NCI-H1092 (cell line): ENCODE measurements around the gene SLC1A7.

Experiments
- DNase-seq: peaks from one replicate; lab custom pipeline; 2025; lab: John Stamatoyannopoulos, UW

Gene SLC1A7

DNA sequence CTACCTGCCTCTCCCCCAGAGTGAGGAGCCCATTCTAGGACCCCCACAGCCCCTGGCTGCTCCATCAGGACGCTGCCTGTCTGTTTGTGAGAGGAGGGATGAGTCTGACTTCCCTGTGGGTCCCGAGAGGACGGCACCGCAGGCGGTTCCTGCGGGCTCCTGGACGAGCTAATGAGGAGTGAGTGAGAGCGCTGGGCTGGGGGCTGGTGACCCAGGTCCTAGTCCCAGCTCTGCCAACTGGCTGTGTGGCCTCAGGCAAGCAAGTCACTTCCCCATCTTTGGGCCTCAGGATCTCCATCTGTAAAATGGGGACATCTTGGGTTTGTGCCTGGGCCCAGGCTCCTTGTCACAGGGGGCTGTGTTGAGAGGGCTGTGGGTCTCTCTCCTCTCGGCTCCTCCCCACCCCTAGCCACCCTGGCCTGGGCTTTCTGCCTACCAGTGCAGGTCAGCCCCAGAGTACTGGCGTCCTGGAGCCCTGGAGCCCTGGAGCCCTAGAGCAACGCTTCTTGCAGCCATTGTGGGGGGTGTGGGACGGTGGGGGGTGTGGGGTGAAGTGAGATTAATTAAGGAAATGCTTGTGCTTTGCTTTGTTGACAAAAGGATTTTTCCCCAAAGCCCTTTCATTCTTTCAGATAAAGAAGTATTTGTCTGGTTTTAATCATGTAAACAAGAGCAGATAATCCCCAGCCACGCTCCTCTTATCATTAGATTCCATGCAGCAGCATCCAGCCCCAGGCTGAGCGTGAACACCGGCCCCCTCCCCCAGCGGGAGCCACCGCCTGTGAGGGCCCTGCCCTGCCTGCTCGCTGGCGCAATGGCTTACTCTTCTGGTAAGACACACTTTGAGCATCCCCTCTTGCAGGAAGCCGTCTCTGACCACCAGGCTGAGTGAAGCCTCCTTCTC is 26.8 kb downstream of the SLC1A7 start:
- no peak for DNase-seq

DNA sequence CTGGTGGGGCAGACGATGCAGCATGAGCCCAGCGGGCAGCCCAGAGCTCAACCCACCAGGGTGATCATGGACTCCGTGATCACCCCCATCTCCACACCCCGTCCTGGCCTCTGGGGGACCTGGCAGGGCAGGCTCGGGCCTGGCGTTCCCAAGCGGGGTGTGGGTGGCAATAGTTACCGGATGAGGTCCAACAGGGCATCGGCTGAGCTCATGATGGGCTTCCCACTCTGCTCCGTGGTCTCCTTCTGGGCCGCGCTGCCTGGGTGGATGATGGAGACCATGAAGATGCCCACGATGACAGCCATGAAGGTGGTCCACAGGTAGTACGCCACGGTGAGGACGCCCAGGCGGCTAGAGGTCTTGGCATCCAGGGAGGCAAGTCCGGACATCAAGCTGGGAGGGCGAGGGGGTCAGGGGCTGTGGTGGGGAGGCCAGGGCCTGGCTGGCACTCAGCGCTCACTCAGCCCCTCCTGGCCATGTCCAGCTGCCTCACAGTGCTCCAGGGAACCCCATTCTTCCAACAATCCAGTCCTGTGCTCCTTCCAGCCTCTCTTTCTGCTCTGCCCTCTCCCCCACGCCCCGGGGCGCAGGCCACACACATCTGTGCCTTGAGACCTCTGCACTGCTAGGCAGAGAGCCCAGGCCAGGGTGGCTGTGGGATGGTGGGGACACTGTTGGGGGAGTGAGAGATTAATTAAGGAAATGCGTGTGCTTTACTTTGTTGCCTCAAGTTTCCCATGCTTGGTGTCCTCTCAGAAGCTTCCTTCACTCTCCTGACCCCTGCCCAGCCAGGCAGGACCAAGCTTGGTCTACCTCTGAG is 27.6 kb downstream of the SLC1A7 start:
- no peak for DNase-seq

DNA sequence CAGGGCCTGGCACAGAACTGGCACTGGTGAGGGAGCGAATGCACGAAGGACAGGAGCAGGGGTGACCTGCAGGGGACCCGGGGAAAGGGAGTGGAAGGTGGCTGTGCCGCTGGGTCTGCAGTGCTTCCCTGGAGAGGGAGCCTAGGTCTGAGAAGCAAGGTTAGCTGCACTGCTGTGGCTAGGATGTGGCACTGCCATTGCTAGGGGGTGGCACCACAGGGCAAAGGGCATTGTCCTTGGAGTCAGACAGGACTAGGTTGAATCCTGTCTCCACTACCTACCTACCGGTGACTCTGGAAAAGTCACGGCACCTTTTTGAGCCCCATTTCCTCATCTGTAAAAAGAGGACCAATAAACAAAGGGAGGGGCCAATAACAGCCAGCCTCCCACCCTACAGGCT is 28.3 kb downstream of the SLC1A7 start:
- DNase-seq: no peak

DNA sequence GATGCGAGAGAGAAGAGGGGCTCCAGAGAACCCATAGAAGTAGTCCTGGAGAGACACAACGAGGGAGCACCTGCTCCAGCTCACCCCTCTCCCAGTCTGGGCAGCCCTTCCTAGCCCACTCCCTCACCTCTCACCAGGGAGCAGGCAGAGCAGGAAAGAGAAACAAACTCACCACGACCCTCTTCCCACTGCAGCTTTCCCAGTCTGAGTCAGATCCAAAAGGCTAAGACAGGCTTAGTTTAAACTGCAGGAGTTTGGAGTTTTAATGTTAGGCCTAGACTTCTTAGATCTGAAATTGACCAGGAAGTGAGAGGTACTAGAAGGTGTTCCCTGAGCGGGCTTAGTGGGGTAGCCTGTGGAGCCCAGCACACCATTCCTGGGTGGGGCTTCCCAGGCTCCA is 29.6 kb downstream of the SLC1A7 start:
- no peak for DNase-seq

DNA sequence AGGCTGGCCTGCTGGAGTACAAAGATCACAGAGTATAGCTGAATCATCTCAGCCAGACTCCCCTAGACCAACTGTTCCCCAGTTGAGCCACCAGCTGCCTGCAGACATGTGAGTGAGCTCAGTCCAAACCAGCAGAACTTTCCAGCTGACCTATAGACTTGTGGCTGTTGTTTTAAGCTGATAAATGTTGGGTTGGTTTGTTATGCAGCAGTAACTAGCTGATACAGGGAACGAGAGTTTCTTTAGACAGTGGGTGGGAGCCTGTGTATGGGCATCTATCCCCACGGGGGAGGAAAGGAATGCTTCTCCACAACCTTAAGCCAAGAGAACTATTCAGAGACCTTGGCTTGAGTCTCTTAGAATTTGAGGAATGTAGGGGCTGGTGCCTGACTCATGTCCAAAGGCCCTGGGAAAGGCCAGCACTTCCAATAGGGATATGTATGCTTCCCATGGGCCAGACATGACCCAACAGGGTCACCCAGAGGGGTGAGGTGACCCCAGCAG is 30.1 kb downstream of the SLC1A7 start:
- no peak for DNase-seq

DNA sequence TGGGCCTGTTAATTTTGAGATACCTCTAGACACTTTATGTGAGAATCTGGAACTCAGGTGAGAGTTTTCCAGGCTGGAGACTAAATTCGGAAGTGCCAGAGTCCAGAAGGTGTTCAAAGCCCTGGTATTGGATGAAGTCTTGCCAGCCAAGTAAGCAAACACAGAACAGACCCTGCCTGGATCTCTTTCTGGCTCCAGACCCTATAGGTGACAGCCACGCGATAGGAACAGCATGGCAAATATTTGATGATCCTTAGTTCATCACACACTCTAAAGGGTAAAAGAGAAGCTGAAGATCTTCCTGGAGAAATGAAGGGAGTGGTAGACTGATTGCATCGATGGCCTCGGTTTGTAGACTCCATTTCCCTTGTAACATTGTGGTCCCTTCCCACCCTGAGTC is 30.7 kb downstream of the SLC1A7 start:
- DNase-seq: no peak

DNA sequence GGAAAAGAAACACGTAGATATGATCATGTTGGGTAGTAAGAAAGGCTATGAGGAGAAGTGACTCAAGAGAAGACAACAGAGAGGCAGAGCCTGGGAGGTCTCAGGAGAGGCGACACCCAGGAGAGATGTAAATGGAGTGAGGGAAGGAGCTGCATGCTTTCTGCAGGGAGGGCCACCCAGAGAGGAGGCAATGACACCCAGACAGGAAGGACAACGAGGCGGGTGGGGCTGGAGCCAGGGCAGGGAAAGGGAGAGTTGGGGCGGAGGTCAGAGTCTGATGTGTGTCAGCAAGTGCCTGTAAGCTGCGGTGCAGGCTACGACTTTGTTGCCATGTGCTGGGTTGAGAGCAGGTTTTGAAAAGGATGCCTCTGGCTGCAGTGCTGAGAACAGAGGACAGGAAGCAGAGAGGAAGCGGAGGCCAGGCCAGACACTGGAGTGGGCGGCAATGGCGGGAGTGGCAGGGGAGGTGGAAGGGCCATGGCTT is 31.3 kb downstream of the SLC1A7 start:
- no peak for DNase-seq

DNA sequence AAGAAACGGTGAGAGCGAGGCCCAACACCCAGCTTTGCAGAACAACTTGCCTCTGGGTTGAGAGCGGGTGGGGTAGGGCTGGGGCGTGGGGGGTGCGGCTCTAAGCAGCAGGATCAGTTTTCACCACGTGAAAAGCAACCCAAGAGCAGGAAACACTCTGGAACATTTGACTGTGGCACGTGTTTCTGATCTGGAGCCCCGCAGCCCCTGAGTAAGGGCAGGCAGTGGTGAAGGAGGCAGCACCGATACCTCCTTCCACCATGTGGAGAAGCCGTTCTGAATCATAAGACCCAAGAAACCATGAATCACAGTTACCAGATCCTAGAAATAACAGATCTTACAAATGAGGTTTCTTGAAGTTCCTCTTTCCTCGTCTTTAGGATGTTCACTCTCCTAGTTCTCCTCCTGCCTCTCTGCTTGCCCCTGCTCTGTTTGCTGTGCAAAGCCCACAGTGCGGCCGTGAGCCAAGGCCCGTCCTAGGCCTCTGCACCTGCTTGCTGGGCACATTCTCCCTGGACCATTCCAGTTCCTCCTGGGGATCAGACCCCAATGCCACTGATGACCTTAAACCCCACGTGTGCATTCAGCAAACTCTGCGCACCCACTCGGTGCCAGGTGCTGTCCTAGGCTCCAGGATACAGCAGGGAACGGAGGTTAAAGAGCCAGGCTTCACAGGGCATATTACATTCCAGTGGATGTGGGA is 31.9 kb downstream of the SLC1A7 start:
- no peak for DNase-seq

DNA sequence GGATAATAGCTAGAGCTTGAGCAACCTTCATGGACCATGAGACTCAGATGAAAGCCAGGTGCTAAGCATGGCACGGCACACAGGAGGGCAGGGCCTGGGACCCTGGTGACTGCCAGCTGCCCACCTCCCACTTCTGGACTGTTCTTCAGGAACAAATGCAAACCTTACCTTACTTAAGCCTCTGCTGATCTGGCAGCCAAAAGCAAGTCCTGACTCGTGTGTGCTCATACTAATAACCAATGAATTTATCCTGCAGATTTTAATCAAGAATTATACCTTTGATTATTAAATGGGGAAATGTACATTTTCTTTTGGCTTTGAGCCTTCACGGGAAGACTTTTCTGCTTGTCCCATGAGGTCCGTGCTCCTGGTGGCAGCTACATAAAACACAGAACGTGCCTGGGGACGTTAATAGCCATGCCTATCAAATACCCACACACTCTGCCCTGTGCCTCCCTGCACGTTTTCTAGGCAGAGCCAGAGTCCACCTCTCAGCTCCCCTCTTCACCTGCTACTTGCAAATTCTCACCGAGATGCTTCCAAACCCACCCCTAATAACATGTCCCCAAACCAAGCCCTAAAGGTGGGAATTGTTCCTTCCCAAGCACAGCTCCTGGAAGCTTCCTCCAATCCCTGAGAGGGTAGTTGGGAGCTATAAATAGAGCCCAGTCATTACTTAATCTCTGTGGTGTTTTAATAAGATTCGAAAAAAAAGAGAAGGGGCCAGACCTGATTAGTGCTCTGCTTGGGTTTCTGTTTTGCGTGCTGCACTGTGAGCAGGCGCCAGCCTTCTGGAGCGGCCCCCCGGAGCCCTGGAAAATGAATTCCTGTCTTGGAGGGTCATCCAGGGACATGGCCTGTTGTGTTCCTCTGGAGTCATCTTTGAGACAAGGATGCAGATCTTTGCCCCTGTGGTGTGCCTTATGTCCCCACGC is 33.5 kb downstream of the SLC1A7 start:
- no peak for DNase-seq

DNA sequence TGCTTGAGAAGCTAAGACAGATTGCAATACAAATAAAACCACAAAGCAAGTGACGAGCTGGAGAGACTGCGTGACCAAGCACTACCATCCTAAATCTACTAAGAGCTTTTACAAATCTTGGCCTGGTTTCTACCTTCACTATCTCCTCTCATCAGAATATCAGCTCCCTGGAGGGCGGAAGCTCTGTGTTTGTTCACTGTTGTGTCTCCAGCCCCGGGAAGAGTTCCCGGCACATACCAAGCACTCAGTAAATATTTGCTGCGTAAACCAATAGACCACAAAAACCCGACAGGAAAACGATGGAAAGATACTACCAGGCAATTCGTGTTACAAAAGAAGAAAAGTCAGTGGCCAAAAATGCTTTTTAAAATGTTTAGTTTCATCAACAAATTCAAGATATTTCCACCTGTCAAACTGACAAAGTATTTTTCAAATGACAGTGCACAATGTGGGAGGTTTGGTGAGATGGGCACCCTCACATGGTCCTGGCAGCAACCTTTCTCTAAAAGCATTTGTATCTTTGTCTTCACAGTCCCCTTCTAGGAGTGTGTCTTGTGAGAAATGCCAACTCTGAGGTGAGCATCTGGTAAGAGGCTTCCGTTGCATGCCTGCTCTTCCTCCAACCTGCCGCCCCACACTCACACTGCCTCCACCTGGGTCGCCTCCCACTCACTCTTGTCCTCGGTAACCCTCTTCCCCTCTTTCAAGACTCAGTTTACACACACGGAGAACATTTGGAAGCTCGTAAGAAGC is 34.7 kb downstream of the SLC1A7 start:
- peak; percentile 22 for DNase-seq

DNA sequence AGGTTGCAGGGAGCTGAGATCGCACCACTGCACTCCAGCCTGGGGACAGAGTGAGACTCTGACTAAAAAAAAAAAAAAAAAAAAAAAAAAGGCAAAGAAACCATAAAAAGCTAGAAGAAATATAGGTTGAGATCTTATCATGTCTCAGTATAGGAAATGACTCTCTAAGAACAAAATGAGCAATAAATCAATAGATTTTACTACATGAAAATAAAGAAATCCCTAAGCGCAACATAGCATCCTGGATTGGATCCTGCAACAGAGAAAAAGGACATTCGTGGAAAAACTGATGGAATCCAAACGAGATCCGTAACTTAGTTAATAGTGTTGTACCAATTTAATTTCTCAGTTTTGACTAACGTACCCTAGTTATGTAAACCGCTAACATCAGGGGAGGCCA is 35.3 kb downstream of the SLC1A7 start:
- no peak for DNase-seq

DNA sequence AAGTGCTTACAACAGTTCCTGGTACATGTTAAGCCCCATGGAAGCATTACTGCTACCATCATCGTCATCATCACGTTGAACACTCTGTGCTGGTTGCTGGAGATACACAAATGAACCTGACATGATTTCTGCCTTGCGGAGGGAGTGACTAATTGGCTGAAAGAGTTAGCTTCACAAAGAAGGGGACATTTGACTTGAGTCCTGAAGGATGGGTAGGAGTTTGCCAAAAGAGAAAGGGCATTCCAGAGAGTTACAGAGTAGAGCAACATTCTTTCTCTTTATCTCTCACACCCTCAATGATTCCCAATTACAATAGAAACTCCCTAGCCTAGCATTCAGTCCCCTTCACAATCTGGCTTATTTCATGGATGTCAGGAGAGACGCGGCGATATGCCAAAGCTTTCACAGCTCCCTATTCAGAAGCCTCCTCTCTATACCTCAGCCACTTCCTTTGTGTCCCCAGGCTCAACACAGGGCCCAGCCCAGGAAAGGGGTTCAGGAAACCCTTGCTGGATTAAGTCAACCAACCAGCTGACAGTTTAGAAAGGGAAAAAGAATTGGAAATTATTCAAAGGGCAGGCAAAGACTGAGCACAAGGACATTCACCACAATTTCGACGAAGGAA is 38.0 kb downstream of the SLC1A7 start:
- no peak for DNase-seq

DNA sequence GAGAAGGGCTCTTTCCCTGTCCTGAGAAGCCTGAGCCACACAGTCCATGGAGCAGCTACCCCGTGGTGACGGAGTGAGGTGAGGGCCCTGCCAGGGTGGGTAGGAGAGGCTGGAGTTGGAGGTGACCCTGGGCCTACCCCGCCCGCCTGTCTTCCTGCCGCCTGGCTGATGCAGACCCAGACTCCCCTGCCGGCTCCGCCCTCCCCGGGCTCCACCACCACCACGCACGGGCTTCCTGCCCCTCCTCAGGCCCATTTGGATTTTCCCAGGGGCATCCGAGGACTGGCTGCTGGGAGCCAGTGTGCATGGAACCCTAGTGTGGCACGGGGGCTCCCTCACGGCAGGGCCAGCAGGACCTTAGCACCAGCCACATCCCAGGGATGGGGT is 47.9 kb downstream of the SLC1A7 start:
- DNase-seq: no peak

DNA sequence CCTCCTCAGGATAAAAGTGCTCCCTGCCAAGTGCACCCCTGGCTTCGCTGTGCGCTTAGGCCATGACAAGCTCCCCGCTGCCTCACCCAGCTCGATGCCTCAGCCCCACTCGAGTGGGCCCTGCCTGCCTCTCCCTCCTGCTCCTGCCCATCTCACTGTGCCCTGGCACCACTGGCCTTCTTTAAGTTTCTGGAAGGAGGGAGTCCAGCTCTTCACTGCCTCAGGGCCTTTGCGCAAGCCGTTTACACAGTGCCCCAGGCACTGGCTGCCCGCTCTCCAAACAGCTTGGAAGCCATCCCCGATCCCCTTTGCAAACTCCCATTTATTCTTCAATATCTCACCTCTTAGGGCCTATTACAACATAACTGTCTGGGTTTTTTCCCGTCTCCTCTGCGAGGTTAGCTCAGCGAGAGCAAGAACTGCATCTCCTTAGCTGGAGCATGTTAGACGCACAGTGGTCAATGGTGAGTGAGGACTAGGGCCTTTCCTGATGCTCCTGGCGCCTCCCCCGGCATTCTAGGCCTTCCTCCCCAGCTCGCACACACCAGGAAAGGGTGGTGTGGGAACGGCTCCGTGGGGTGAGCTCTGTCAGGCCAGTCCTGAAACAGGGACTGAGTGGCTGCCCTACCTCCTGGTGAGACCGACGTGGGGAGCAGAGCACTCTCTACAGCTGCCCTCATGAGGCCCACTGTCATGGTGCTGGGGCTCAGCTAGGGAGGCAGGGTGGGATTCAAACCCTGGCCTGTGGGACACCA is 48.5 kb downstream of the SLC1A7 start:
- no peak for DNase-seq

DNA sequence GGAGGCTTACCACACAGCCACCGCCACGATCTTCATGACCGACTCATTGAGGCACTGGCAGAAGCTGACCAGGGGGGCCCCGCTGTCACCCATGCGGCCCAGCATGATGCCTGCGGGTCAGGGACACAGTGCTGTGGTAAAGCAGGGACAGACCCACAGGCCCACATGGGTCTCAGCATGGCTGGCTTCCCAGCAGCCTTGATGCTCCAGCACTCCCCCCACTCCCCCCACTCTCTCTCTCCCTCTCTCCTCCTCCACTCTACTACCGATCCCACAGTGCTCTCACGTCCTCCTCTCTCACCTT is 49.0 kb downstream of the SLC1A7 start:
- no peak for DNase-seq

DNA sequence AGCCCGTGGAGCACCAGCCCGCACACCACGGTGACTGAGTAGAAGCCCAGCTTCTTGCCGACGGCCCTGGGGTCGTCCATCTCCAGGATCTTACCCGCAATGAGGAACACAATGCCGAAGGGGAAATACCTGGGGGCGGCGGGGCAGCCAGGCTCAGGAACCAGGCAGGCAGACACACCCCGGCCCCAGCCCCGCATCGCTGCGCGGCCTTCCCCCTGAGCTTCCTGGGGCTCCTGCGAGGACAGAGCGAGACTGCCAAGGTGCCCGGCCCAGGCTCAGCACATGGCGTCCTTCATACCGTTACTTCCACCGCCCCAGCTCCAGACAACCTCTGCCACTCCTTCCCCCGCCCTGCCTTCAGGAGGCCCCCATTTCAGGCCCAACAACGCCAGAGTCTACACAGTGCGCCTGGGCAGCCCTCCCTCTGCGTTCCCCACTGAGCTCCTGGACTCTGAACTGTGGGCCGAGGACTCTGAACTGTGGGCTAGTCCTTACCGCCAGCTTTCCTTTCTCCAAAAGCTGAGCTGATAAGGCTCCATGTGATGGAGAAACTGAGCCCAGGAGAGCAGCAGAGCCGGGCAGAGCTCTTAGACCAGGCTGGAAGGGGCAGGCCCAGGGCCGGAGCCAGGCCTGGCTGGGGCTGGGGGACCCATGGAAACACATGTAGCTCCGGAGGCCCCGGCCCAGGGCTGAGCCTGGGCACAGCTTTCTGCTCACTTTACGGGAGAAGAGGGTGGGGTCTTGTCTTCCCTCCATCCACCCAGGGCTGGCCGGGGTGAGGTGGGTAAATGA is 49.6 kb downstream of the SLC1A7 start:
- DNase-seq: no peak

DNA sequence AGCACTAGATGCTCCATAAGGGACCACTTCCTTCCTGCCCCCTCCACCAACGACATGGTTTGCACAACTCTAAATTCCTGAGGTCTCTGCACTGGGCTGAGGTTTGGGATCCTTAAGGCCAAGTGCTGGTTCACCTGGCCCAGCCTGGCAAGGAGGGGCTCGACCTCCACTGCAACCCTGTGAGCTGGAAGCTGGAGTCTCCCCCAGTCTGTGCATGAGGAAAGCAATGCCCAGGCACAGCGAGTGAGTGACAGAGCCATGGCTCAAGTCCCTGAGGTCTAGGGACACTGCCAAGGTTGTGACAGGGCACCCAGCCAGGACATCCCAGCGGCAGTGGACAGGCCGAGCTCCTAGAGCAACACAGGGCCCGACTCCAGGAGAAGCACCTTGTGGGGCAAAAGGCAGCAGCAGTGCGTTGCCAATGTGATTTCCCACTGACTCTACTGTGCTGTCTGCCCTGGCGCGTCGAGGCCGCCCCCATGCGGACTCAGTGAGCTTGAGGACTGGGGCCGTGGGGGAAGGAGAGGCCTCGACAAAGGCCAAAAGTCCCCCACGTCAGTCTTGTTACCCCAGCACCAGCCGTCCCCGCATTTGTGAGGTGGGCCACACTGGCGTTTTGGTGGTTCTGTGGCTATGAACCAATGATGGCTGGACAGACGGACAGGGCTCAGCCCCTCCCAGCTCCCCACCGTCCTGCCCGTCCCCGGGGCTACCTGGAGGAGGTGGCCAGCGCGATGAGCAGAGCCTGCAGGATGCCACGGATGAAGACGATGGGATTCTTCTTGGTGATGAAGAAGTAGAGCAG is 50.4 kb downstream of the SLC1A7 start:
- no peak for DNase-seq
